H1 (cell line): Measurements from ENCODE around the gene ICAM2. TPM values are rescaled to one million over a fixed set of nuclear protein-coding genes. Genes with fewer than 3 reads are reported as not detected.

Source experiments
- CTCF ChIA-PET: fragments of 300-600 bp; sonication (Branson Sonifier 250); formaldehyde crosslinking; loops from one replicate; lab custom pipeline; 2021; ENCODE audit not compliant: partially characterized antibody; lab: Charles Lee
- POLR2A ChIA-PET: fragments of 300-600 bp; sonication (Branson Sonifier 250); formaldehyde crosslinking; loops from one replicate; lab custom pipeline; 2021; ENCODE audit warnings: inconsistent platforms; ENCODE audit not compliant: partially characterized antibody; lab: Charles Lee
- DNase-seq, 2 experiments: peaks; one replicate each; pipeline versions ENCODE4 v3.0.0 to v3.0.0-alpha.2; 2010 to 2022; ENCODE audit warnings: low spot score in 2 of 2, low read depth in 1 of 2, mixed read lengths in 1 of 2
- FAIRE-seq: peaks from 2 replicates; lab custom pipeline; 2011; peaks lifted over from hg19 to GRCh38; lab: Jason Lieb, UNC
- H2AFZ ChIP-seq: 2 replicates; pipeline ENCODE4 v1.8.1; 2012; ENCODE audit warnings: low read length, inconsistent platforms
- H2AK5ac ChIP-seq: 2 replicates; pipeline ENCODE4 v1.6.1; 2013; ENCODE audit warnings: low read depth, low read length
- H2BK120ac ChIP-seq: replicated peaks from 2 replicates; pipeline ENCODE3; 2013; ENCODE audit warnings: low read depth, low read length, inconsistent platforms
- H2BK12ac ChIP-seq: 2 replicates; pipeline ENCODE4 v1.6.1; 2013; ENCODE audit warnings: low read depth, low read length
- H2BK15ac ChIP-seq: 2 replicates; pipeline ENCODE4 v1.6.1; 2013; ENCODE audit warnings: low read length
- H2BK20ac ChIP-seq: 2 replicates; pipeline ENCODE4 v1.6.1; 2013; ENCODE audit warnings: low read length
- H2BK5ac ChIP-seq: 2 replicates; pipeline ENCODE4 v1.6.1; 2013; ENCODE audit warnings: low read depth, low read length
- H3K14ac ChIP-seq: 2 replicates; pipeline ENCODE4 v1.6.1; 2013; ENCODE audit warnings: inconsistent platforms; ENCODE audit not compliant: insufficient read length
- H3K18ac ChIP-seq: 2 replicates; pipeline ENCODE4 v1.6.1; 2013; ENCODE audit warnings: low read length; ENCODE audit errors: extremely low read depth
- H3K23ac ChIP-seq: 2 replicates; pipeline ENCODE4 v1.6.1; 2013; ENCODE audit warnings: inconsistent platforms; ENCODE audit not compliant: insufficient read length
- H3K23me2 ChIP-seq: 2 replicates; pipeline ENCODE4 v1.6.1; 2013; ENCODE audit warnings: low read depth, low read length
- H3K27ac ChIP-seq: 2 replicates; pipeline ENCODE4 v1.6.1; 2011; ENCODE audit warnings: low read depth, low read length, inconsistent platforms
- H3K27me3 ChIP-seq, 4 experiments: replicated peaks in 1 of 4; 1 replicate in 1 of 4; 2 replicates in 3 of 4; pipeline versions ENCODE4 v1.6.1 to v1.8.1; 2011 to 2013; ENCODE audit warnings: low read length in 3 of 4, mild to moderate bottlenecking in 3 of 4, inconsistent platforms in 2 of 4, mixed read lengths in 2 of 4, moderate library complexity in 1 of 4; ENCODE audit not compliant: control insufficient read depth in 3 of 4, insufficient read depth in 3 of 4; ENCODE audit errors: extremely low read depth in 1 of 4
- H3K36me3 ChIP-seq, 4 experiments: 2 replicates each; pipeline versions ENCODE4 v1.6.1 to v1.8.1; 2011 to 2013; ENCODE audit warnings: mild to moderate bottlenecking in 4 of 4, low read length in 3 of 4, moderate library complexity in 2 of 4, control low read depth in 1 of 4, inconsistent platforms in 1 of 4; ENCODE audit not compliant: insufficient read depth in 4 of 4, control insufficient read depth in 2 of 4
- H3K4ac ChIP-seq: replicated peaks from 2 replicates; pipeline ENCODE3; 2013; ENCODE audit warnings: low read length, low read depth, mixed read lengths, inconsistent platforms; ENCODE audit not compliant: insufficient read length
- H3K4me1 ChIP-seq, 4 experiments: replicated peaks in 1 of 4; 1 replicate in 1 of 4; 2 replicates in 3 of 4; pipeline versions ENCODE4 v1.6.1 to v1.8.1; 2011 to 2013; ENCODE audit warnings: low read length in 3 of 4, inconsistent platforms in 2 of 4, mixed read lengths in 1 of 4; ENCODE audit not compliant: insufficient read depth in 4 of 4, control insufficient read depth in 3 of 4
- H3K4me2 ChIP-seq, 2 experiments: 2 replicates each; pipeline versions ENCODE4 v1.6.1 to v1.8.1; 2011 to 2013; ENCODE audit warnings: low read depth in 2 of 2, low read length in 2 of 2, control low read depth in 1 of 2, inconsistent platforms in 1 of 2, mild to moderate bottlenecking in 1 of 2; ENCODE audit not compliant: insufficient read depth in 1 of 2
- H3K4me3 ChIP-seq, 4 experiments: fragments of 200-600, 300-600 bp in 1 of 4; sonication (generic), shearing (Covaris generic), sonication (Bioruptor Twin) in 1 of 4; 2 replicates each; pipeline versions ENCODE4 v1.5.1 to v1.8.1; 2011 to 2016; ENCODE audit warnings: low read length in 4 of 4, low read depth in 3 of 4, control low read depth in 2 of 4, inconsistent platforms in 2 of 4, mild to moderate bottlenecking in 2 of 4, mixed read lengths in 1 of 4, moderate library complexity in 1 of 4; ENCODE audit not compliant: insufficient read depth in 2 of 4; ENCODE audit errors: extremely low read depth in 1 of 4
- H3K56ac ChIP-seq: replicated peaks from 2 replicates; pipeline ENCODE3; 2013; ENCODE audit warnings: low read depth, mild to moderate bottlenecking, mixed read lengths, low read length, inconsistent platforms; ENCODE audit not compliant: insufficient read length
- H3K79me1 ChIP-seq: 2 replicates; pipeline ENCODE4 v1.6.1; 2013; ENCODE audit warnings: low read depth, low read length, control low read depth
- H3K79me2 ChIP-seq, 2 experiments: 2 replicates each; pipeline versions ENCODE4 v1.6.1 to v1.8.1; 2012 to 2013; ENCODE audit warnings: low read length in 2 of 2, mild to moderate bottlenecking in 2 of 2, inconsistent platforms in 1 of 2; ENCODE audit not compliant: insufficient read depth in 2 of 2, control insufficient read depth in 1 of 2
- H3K9ac ChIP-seq, 4 experiments: replicated peaks in 1 of 4; 1 replicate in 1 of 4; 2 replicates in 3 of 4; pipeline versions ENCODE4 v1.6.1 to v1.8.1; 2011 to 2013; ENCODE audit warnings: low read depth in 3 of 4, low read length in 3 of 4, control low read depth in 2 of 4, mild to moderate bottlenecking in 2 of 4, moderate library complexity in 2 of 4, inconsistent platforms in 1 of 4; ENCODE audit errors: extremely low read depth in 1 of 4
- H3K9me3 ChIP-seq, 2 experiments: 2 replicates each; pipeline versions ENCODE4 v1.6.1 to v1.8.1; 2012 to 2013; ENCODE audit warnings: mild to moderate bottlenecking in 2 of 2, moderate library complexity in 2 of 2, control low read depth in 1 of 2, inconsistent platforms in 1 of 2, low read depth in 1 of 2, low read length in 1 of 2, mixed read lengths in 1 of 2; ENCODE audit not compliant: insufficient read depth in 2 of 2
- H4K20me1 ChIP-seq, 2 experiments: replicated peaks in 1 of 2; 2 replicates each; pipeline versions ENCODE3 to v1.8.1; 2011 to 2013; ENCODE audit warnings: inconsistent platforms in 2 of 2, low read length in 2 of 2, mild to moderate bottlenecking in 1 of 2; ENCODE audit not compliant: insufficient read depth in 2 of 2, control insufficient read depth in 1 of 2
- H4K5ac ChIP-seq: 2 replicates; pipeline ENCODE4 v1.6.1; 2013; ENCODE audit warnings: low read length, low read depth, mixed read lengths, inconsistent platforms; ENCODE audit not compliant: insufficient read length
- H4K8ac ChIP-seq: 2 replicates; pipeline ENCODE4 v1.8.0; 2013; ENCODE audit warnings: mild to moderate bottlenecking, moderate library complexity, low read length, inconsistent platforms; ENCODE audit not compliant: insufficient read depth; ENCODE audit errors: extremely low read depth
- H4K91ac ChIP-seq: replicated peaks from 2 replicates; pipeline ENCODE3; 2013; ENCODE audit warnings: low read length, mixed read lengths, inconsistent platforms; ENCODE audit not compliant: insufficient read length
- BACH1 ChIP-seq: IDR thresholded peaks from 2 replicates; pipeline ENCODE4 v1.6.1; 2012; ENCODE audit warnings: low read length, improper control_type of control experiment
- CEBPB ChIP-seq: IDR thresholded peaks from 2 replicates; pipeline ENCODE4 v1.6.1; 2012; ENCODE audit warnings: low read depth, low read length
- CHD1 ChIP-seq: IDR thresholded peaks from 2 replicates; pipeline ENCODE4 v1.6.1; 2012; ENCODE audit warnings: low read depth, low read length, improper control_type of control experiment
- EZH2 ChIP-seq: fragments of 200-600 bp; sonication (generic); IDR thresholded peaks from 2 replicates; pipeline ENCODE4 v1.7.1; 2012; ENCODE audit warnings: low read depth, mild to moderate bottlenecking, moderate library complexity, low read length, inconsistent platforms; ENCODE audit not compliant: severe bottlenecking
- HDAC2 ChIP-seq, 2 experiments: fragments of 300-600 bp in 1 of 2; sonication (generic) in 1 of 2; IDR thresholded peaks; 2 replicates each; pipeline ENCODE4 v1.6.1; 2011 to 2012; ENCODE audit warnings: low read depth in 2 of 2, low read length in 2 of 2, mild to moderate bottlenecking in 2 of 2, moderate library complexity in 2 of 2, borderline replicate concordance in 1 of 2, inconsistent platforms in 1 of 2
- JUN ChIP-seq: IDR thresholded peaks from 2 replicates; pipeline ENCODE4 v1.6.1; 2011; ENCODE audit warnings: low read depth, mild to moderate bottlenecking, improper control_type of control experiment, low read length
- RAD21 ChIP-seq, 2 experiments: IDR thresholded peaks in 1 of 2; conservative IDR thresholded peaks in 1 of 2; 2 replicates each; pipeline ENCODE4 v1.6.1; 2011; ENCODE audit warnings: low read depth in 2 of 2, low read length in 2 of 2, improper control_type of control experiment in 1 of 2, inconsistent platforms in 1 of 2, mild to moderate bottlenecking in 1 of 2, moderate library complexity in 1 of 2
- RNF2 ChIP-seq: fragments of 200-900, 300-1000 bp; sonication (generic); IDR thresholded peaks from 2 replicates; pipeline ENCODE4 v1.7.1; 2016; ENCODE audit warnings: borderline replicate concordance, low read depth, mild to moderate bottlenecking, antibody characterized with exemption, low read length; ENCODE audit not compliant: poor library complexity, severe bottlenecking; ENCODE audit errors: missing control alignments
- SAP30 ChIP-seq: fragments of 300-600 bp; sonication (generic); IDR thresholded peaks from 2 replicates; pipeline ENCODE4 v1.7.1; 2012; ENCODE audit warnings: low read length, moderate library complexity, mild to moderate bottlenecking, inconsistent platforms; ENCODE audit not compliant: insufficient read depth, insufficient replicate concordance
- TAF7 ChIP-seq: optimal IDR thresholded peaks from 2 replicates; pipeline ENCODE3; 2011; ENCODE audit warnings: low read depth, mild to moderate bottlenecking, inconsistent platforms, low read length, moderate library complexity, borderline replicate concordance
- YY1 ChIP-seq: IDR thresholded peaks from 2 replicates; pipeline ENCODE4 v1.6.1; 2011; ENCODE audit warnings: low read depth, mild to moderate bottlenecking, low read length
- WGBS, 2 experiments: shearing (Covaris generic) in 1 of 2; methylation state at CpG; one replicate each; pipeline versions ENCODE4 v1.1.6 to v1.1.7; 2013 to 2015; ENCODE audit warnings: low lambda C conversion rate in 2 of 2, mixed read lengths in 2 of 2, inconsistent platforms in 1 of 2, low coverage in 1 of 2, missing lambda C conversion rate in 1 of 2; ENCODE audit not compliant: insufficient replicate concordance in 2 of 2, insufficient coverage in 1 of 2, insufficient read length in 1 of 2; ENCODE audit errors: extremely low coverage in 1 of 2, missing lambda C conversion rate in 1 of 2; 5-methylcytosine and 5-hydroxymethylcytosine counted together
- polyA plus RNA-seq, 7 experiments: library from polyadenylated mRNA; depleted of rRNA in 3 of 7; stranded (reverse) in 5 of 7; unstranded in 2 of 7; fragments of >200 nt in 5 of 7; fragments of 200-250 nt in 2 of 7; gene quantifications; 1 replicate in 5 of 7; 2 replicates in 1 of 7; 4 replicates in 1 of 7; pipeline versions ENCODE4 v1.2.1 to v1.2.3, GENCODE V29; 2011 to 2013; ENCODE audit warnings: missing spikeins in 2 of 7, mixed read lengths in 2 of 7
- total RNA-seq: library from RNA; stranded (reverse); fragmentation: NEBNext Ultra II Directional; extraction: Animal tissue kit (Norgen Biotek cat#: 25700); gene quantifications from 2 replicates; pipeline ENCODE4 v1.2.1, GENCODE V29; 2021
- TF ChIP-seq, protein P1 (sequence below): IDR thresholded peaks from 2 replicates; pipeline ENCODE4 v1.6.1; 2011; ENCODE audit warnings: low read depth, mild to moderate bottlenecking, low read length; ENCODE audit not compliant: insufficient read depth

Gene ICAM2
- total and polyA plus RNA-seq, 2 of the 8 experiments (the other 6 are each of a cell fraction or from before 2014, with no cell fraction given): 0.45 to 0.63 TPM

- Histone ChIP-seq H3K9me3 (no peaks in the 10 kb centered on the region), H3K18ac (no peak overlapping the region), H4K5ac (no peak overlapping the region), H3K9ac (no peak overlapping the region), H3K79me1 (no peaks in the 10 kb centered on the region), H4K20me1 (no peaks in the 10 kb centered on the region), H3K27me3 (no peaks in the 10 kb centered on the region), H3K27ac (no peak overlapping the region), H3K36me3 (0 out of 8 replicates have a peak, but pooled peaks cover 0 to 2% (median 0%) of the 10 kb centered on the region in 4 experiments), H2BK15ac (no peak overlapping the region), H3K56ac (no peak overlapping the region), H3K79me2 (no peaks in the 10 kb centered on the region), H3K23me2 (no peaks in the 10 kb centered on the region), H3K14ac (no peak overlapping the region), H2AFZ (no peak overlapping the region), H2BK120ac (no peak overlapping the region), H3K4me1 (peaks cover 0 to 3% (median 0%) of the 10 kb centered on the region in 4 experiments; a peak in 1 of 7 replicates), H4K91ac (no peak overlapping the region), H3K4me2 (no peak overlapping the region), H2BK5ac (no peak overlapping the region), H2BK20ac (no peak overlapping the region), H3K4ac (no peak overlapping the region), H4K8ac (no peak overlapping the region), H3K4me3 (no peak overlapping the region), H2AK5ac (no peak overlapping the region), H3K23ac (no peak overlapping the region), H2BK12ac (no peak overlapping the region)
- FAIRE-seq: no peak
- ChIA-PET CTCF (interaction anchor here (0.8 to 13.9 kb wide), 36 partner anchors 8 to 227 kb away, joined by 3 to 238 read pairs (median 6); partner anchors contain the start of genes ERN1 and GH1), POLR2A (interaction anchor here (0.9 to 4.7 kb wide), 5 partner anchors 12 to 83 kb away, joined by 3 to 23 read pairs (median 5); no protein-coding TSS in a partner anchor)
- WGBS, 2 experiments: 90% methylated on average over 5 of the region's 5 CpGs; no CpG with 5 or more reads in 1 of the 2 experiments
- DNase-seq: no peak
- no peak for TF ChIP-seq YY1
- no peak for TF ChIP-seq EZH2
- TF ChIP-seq BACH1: no peak
- TF ChIP-seq, protein P1, sequence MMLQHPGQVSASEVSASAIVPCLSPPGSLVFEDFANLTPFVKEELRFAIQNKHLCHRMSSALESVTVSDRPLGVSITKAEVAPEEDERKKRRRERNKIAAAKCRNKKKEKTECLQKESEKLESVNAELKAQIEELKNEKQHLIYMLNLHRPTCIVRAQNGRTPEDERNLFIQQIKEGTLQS: no peak
- no peak for TF ChIP-seq CHD1
- no peak for TF ChIP-seq JUN
- TF ChIP-seq CEBPB: no peak
- no peak for TF ChIP-seq SAP30
- TF ChIP-seq RAD21 (IDR thresholded peaks at IDR 0.05 in 1 of 2, conservative IDR thresholded peaks at IDR 0.05 in 1 of 2; ENCODE audit: low read depth in 2 of 2, low read length in 2 of 2): no peak
- no peak for TF ChIP-seq RNF2
- no peak for TF ChIP-seq TAF7
- no peak for TF ChIP-seq HDAC2 (IDR thresholded peaks at IDR 0.05; ENCODE audit: borderline replicate concordance in 1 of 2, low read depth in 2 of 2, low read length in 2 of 2)
Measured at GRCh38 chr17:64063088-64063487, 42.7 kb upstream of the ICAM2 start.
